ENCODE results near the gene YLPM1.

GRCh38 chr14:74820288-74820687, 57.2 kb downstream of the YLPM1 start:
- no peak for TF ChIP-seq HDAC2 (IDR thresholded peaks at IDR 0.05)
- no peak for TF ChIP-seq EP300 (IDR thresholded peaks at IDR 0.05; ENCODE audit: borderline replicate concordance in 1 of 2, control insufficient read depth in 1 of 2, low read depth in 2 of 2, low read length in 2 of 2)
- no peak for TF ChIP-seq RAD21 (IDR thresholded peaks at IDR 0.05; ENCODE audit: insufficient read depth, low read depth, low read length)
- no peak for TF ChIP-seq ETV6 (conservative IDR thresholded peaks at IDR 0.05 in 1 of 2, IDR thresholded peaks at IDR 0.05 in 1 of 2; ENCODE audit: borderline replicate concordance in 1 of 2, low read depth in 1 of 2)
- no peak for TF ChIP-seq USF1 (IDR thresholded peaks at IDR 0.05; ENCODE audit: borderline replicate concordance, extremely low read length, insufficient read depth, low read depth, low read length)
- TF ChIP-seq, protein P1, sequence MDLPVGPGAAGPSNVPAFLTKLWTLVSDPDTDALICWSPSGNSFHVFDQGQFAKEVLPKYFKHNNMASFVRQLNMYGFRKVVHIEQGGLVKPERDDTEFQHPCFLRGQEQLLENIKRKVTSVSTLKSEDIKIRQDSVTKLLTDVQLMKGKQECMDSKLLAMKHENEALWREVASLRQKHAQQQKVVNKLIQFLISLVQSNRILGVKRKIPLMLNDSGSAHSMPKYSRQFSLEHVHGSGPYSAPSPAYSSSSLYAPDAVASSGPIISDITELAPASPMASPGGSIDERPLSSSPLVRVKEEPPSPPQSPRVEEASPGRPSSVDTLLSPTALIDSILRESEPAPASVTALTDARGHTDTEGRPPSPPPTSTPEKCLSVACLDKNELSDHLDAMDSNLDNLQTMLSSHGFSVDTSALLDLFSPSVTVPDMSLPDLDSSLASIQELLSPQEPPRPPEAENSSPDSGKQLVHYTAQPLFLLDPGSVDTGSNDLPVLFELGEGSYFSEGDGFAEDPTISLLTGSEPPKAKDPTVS (IDR thresholded peaks at IDR 0.05; ENCODE audit: low read depth, low read length), result no peak
- TF ChIP-seq EZH2 (IDR thresholded peaks at IDR 0.05; ENCODE audit: borderline replicate concordance, control insufficient read depth, low read depth, low read length), result no peak
